ENCODE measurements around the gene ABLIM3.

DNA sequence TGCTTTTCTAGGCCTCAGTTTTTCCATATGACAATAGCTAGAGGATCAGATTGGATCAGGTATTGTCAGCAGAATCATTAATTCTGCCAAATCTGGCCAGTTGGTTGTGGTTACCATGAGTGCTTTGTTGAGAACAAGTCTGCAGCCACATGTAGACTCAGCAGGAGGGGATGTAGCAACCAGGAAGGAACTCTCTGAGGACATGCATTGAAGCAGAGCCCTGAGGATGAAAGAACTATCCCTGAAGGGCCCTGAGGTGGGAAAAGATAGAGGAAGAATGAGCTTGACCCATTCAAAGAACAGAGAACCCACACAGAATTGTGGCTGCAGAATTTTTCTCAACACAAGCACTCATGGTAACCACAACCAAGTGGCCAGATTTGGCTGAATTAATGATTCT lies 70.3 kb downstream of the ABLIM3 start:
- TF ChIP-seq NFIC (IDR thresholded peaks at IDR 0.05; ENCODE audit: borderline replicate concordance), result no peak
- no peak for TF ChIP-seq YY1 (IDR thresholded peaks at IDR 0.05; ENCODE audit: low read depth)
- TF ChIP-seq CTCF (IDR thresholded peaks at IDR 0.05), result no peak
- TF ChIP-seq SIN3A (IDR thresholded peaks at IDR 0.05; ENCODE audit: borderline replicate concordance, low read depth, low read length), result no peak
- TF ChIP-seq, protein P1, sequence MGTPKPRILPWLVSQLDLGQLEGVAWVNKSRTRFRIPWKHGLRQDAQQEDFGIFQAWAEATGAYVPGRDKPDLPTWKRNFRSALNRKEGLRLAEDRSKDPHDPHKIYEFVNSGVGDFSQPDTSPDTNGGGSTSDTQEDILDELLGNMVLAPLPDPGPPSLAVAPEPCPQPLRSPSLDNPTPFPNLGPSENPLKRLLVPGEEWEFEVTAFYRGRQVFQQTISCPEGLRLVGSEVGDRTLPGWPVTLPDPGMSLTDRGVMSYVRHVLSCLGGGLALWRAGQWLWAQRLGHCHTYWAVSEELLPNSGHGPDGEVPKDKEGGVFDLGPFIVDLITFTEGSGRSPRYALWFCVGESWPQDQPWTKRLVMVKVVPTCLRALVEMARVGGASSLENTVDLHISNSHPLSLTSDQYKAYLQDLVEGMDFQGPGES (IDR thresholded peaks at IDR 0.05; ENCODE audit: low read depth, low read length), result no peak
- TF ChIP-seq TEAD4 (IDR thresholded peaks at IDR 0.05; ENCODE audit: borderline replicate concordance, insufficient read depth), result no peak
- no peak for TF ChIP-seq ELF1 (IDR thresholded peaks at IDR 0.05)
- no peak for TF ChIP-seq POLR2AphosphoS5 (IDR thresholded peaks at IDR 0.05; ENCODE audit: low read depth, low read length)
- no peak for TF ChIP-seq JUND (IDR thresholded peaks at IDR 0.05)
- TF ChIP-seq RAD21 (IDR thresholded peaks at IDR 0.05; ENCODE audit: low read length), result no peak
- TF ChIP-seq SMC3 (IDR thresholded peaks at IDR 0.05; ENCODE audit: low read depth, low read length), result no peak
- no peak for TF ChIP-seq TAF1 (IDR thresholded peaks at IDR 0.05; ENCODE audit: borderline replicate concordance, low read depth, low read length)
- TF ChIP-seq EP300 (IDR thresholded peaks at IDR 0.05; ENCODE audit: borderline replicate concordance in 1 of 2, low read depth in 1 of 2, low read length in 1 of 2), result no peak
